HepG2 (cell line): ENCODE results near the gene SYTL3. TPM values are rescaled to one million over a fixed set of nuclear protein-coding genes. Genes with fewer than 3 reads are reported as not detected.

Source experiments
- ATAC-seq: fragments of 200-7000 bp; cut with Tn5 transposase; 3 replicates; pipeline ENCODE4 v1.9.1; 2020; ENCODE audit warnings: mild to moderate bottlenecking, moderate library complexity
- BruUV-seq: library from RNA; stranded (reverse); fragments of 400-500 nt; replicated peaks from 2 replicates; lab custom pipeline; 2021; lab: Mats Ljungman, UMichigan
- CTCF ChIA-PET: fragments of 300-600 bp; formaldehyde crosslinking; extraction: SDS; loops from one replicate; lab custom pipeline; 2021; ENCODE audit warnings: low total read pairs, inconsistent platforms, low intra/inter-chr PET ratio; lab: Yijun Ruan, JAX
- POLR2A ChIA-PET: fragments of 350-600 bp; sonication (Branson Sonifier 250); formaldehyde crosslinking; loops from one replicate; lab custom pipeline; 2020; ENCODE audit warnings: antibody characterized with exemption, inconsistent platforms; lab: Yijun Ruan, JAX
- DNase-seq: peaks from one replicate; pipeline ENCODE4 v3.0.0-alpha.2; 2015; ENCODE audit warnings: low spot score
- FAIRE-seq: peaks from 3 replicates; lab custom pipeline; 2011; peaks lifted over from hg19 to GRCh38; lab: Jason Lieb, UNC
- H2AFZ ChIP-seq: one replicate; pipeline ENCODE4 v1.6.1; 2011; ENCODE audit warnings: low read length, inconsistent platforms
- H3K27ac ChIP-seq: fragments of 300-600 bp; 3 replicates; pipeline ENCODE4 v1.8.0; 2011; ENCODE audit warnings: mixed run types, mild to moderate bottlenecking, mixed read lengths, low read length, inconsistent platforms; ENCODE audit not compliant: insufficient read depth; ENCODE audit errors: extremely low read length
- H3K27me3 ChIP-seq, 2 experiments: fragments of 200-600 bp in 1 of 2; 2 replicates in 1 of 2; 3 replicates in 1 of 2; pipeline versions ENCODE4 v1.6.0 to v1.8.0; 2011; ENCODE audit warnings: low read length in 2 of 2, mild to moderate bottlenecking in 2 of 2, moderate library complexity in 2 of 2, inconsistent platforms in 1 of 2; ENCODE audit not compliant: insufficient read depth in 2 of 2, control insufficient read depth in 1 of 2
- H3K36me3 ChIP-seq, 2 experiments: fragments of 200-600 bp in 1 of 2; replicated peaks in 1 of 2; 2 replicates in 1 of 2; 3 replicates in 1 of 2; pipeline versions ENCODE4 v1.5.1 to v1.8.0; 2011; ENCODE audit warnings: low read length in 2 of 2, inconsistent platforms in 1 of 2; ENCODE audit not compliant: insufficient read depth in 2 of 2, control insufficient read depth in 1 of 2
- H3K4me1 ChIP-seq: 2 replicates; pipeline ENCODE4 v1.5.1; 2012; ENCODE audit warnings: low read length, inconsistent platforms; ENCODE audit not compliant: insufficient read depth
- H3K4me2 ChIP-seq: 2 replicates; pipeline ENCODE4 v1.6.0; 2011; ENCODE audit warnings: low read depth, low read length, inconsistent platforms
- H3K4me3 ChIP-seq, 3 experiments: fragments of 200-600 bp in 1 of 3; sonication (generic), shearing (Covaris generic) in 1 of 3; replicated peaks in 1 of 3; 2 replicates each; pipeline ENCODE4 v1.5.1; 2011 to 2016; ENCODE audit warnings: low read length in 3 of 3, inconsistent platforms in 2 of 3, low read depth in 2 of 3, mild to moderate bottlenecking in 2 of 3, control low read depth in 1 of 3, mixed read lengths in 1 of 3; ENCODE audit not compliant: insufficient read depth in 1 of 3
- H3K79me2 ChIP-seq: one replicate; pipeline ENCODE4 v1.6.1; 2011; ENCODE audit warnings: low read length, inconsistent platforms; ENCODE audit not compliant: insufficient read depth
- H3K9ac ChIP-seq: 2 replicates; pipeline ENCODE4 v1.6.0; 2011; ENCODE audit warnings: mild to moderate bottlenecking, low read depth, low read length, inconsistent platforms; ENCODE audit not compliant: insufficient read depth
- H3K9me3 ChIP-seq: 2 replicates; pipeline ENCODE4 v1.5.1; 2012; ENCODE audit warnings: mild to moderate bottlenecking, low read length
- H4K20me1 ChIP-seq: 2 replicates; pipeline ENCODE4 v1.6.0; 2011; ENCODE audit warnings: inconsistent platforms, mild to moderate bottlenecking, low read length, moderate library complexity; ENCODE audit not compliant: insufficient read depth
- ATAD3A ChIP-seq: sonication (generic); formaldehyde crosslinking; IDR thresholded peaks from 2 replicates; pipeline ENCODE4 v1.4.0; 2020; ENCODE audit warnings: missing genetic modification reagents
- GTF2F1 ChIP-seq: fragments of 150-350 bp; IDR thresholded peaks from 2 replicates; pipeline ENCODE4 v1.6.1; 2014; ENCODE audit warnings: low read length
- RBM22 ChIP-seq: fragments of 200-400 bp; formaldehyde crosslinking; optimal IDR thresholded peaks from 2 replicates; pipeline ENCODE3; 2017; ENCODE audit warnings: mild to moderate bottlenecking, low read length, moderate library complexity
- SP5 ChIP-seq: IDR thresholded peaks from 2 replicates; pipeline ENCODE4 v1.6.1; 2016; ENCODE audit warnings: low read depth, borderline replicate concordance
- ZNF33A ChIP-seq: sonication (generic); formaldehyde crosslinking; IDR thresholded peaks from 2 replicates; pipeline ENCODE4 v1.5.1; 2020; ENCODE audit warnings: missing genetic modification reagents, mild to moderate bottlenecking, moderate library complexity, borderline replicate concordance
- ZNF354B ChIP-seq: sonication (generic); formaldehyde crosslinking; IDR thresholded peaks from 2 replicates; pipeline ENCODE4 v1.8.0; 2022; ENCODE audit warnings: mild to moderate bottlenecking, missing genetic modification reagents
- WGBS: methylation state at CpG from one replicate; pipeline ENCODE4 v1.1.6; 2017; ENCODE audit warnings: low lambda C conversion rate; 5-methylcytosine and 5-hydroxymethylcytosine counted together
- in situ Hi-C: cut with HindIII; loops from 2 replicates; pipeline ENCODE4 v1.10.0; 2017; ENCODE audit warnings: low pct_unique_long_range_greater_than_20kb; ENCODE audit not compliant: extremely low pct_ligation_motif_present
- intact Hi-C: fragments of 100-400 bp; cut with micrococcal nuclease; formaldehyde crosslinking; loops from one replicate; pipeline ENCODE4 v1.10.0; 2022; ENCODE audit not compliant: unreplicated experiment
- polyA plus RNA-seq, 8 experiments: library from polyadenylated mRNA; depleted of rRNA in 3 of 8; stranded (reverse) in 7 of 8; unstranded in 1 of 8; fragments of >200 nt; fragmentation: Illumina TruSeq in 4 of 8; extraction: Trizol in 4 of 8; gene quantifications; 2 replicates each; pipeline versions ENCODE4 v1.2.1 to v1.2.3, GENCODE V29; 2011 to 2016; ENCODE audit warnings: low read depth in 4 of 8, missing spikeins in 1 of 8, mixed read lengths in 1 of 8; ENCODE audit not compliant: insufficient read depth in 1 of 8
- total RNA-seq, 5 experiments: library from RNA; depleted of rRNA; stranded (reverse); fragments of >200 nt; fragmentation: Illumina TruSeq; extraction: Trizol; gene quantifications; 2 replicates each; pipeline ENCODE4 v1.2.3, GENCODE V29; 2016; ENCODE audit warnings: low read depth in 1 of 5
- TF ChIP-seq, protein P1 (sequence below): IDR thresholded peaks from 2 replicates; pipeline ENCODE4 v1.6.1; 2016; ENCODE audit warnings: low read depth
- TF ChIP-seq, protein P2 (sequence below): sonication (generic); formaldehyde crosslinking; IDR thresholded peaks from 2 replicates; pipeline ENCODE4 v1.4.0; 2020; ENCODE audit warnings: missing genetic modification reagents

Gene SYTL3
- total and polyA plus RNA-seq, 2 of the 13 experiments (the other 11 are each of a cell fraction or from before 2014, with no cell fraction given): 0.11 to 0.28 TPM

DNA sequence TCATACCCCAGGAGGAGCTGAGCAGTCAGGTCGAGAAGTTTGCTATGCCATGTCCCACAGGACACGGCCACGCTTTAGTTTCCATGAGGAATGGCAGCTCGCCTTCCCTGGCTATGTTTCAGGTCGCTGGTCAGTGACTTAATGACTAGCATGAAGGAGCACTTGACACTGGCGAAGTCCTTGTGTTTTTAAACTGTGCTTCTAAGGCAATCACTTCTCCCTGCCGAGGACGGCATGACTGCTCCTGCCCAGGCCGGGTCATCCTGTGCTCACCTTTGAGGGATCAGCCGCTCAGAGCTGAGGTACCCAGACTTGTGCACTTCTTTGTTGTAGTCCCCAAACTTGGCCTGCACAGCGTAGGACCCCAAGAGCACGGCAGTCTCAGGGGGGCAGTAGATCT is 135.2 kb downstream of the SYTL3 start:
- H3K4me2 ChIP-seq: no peak overlapping the region

DNA sequence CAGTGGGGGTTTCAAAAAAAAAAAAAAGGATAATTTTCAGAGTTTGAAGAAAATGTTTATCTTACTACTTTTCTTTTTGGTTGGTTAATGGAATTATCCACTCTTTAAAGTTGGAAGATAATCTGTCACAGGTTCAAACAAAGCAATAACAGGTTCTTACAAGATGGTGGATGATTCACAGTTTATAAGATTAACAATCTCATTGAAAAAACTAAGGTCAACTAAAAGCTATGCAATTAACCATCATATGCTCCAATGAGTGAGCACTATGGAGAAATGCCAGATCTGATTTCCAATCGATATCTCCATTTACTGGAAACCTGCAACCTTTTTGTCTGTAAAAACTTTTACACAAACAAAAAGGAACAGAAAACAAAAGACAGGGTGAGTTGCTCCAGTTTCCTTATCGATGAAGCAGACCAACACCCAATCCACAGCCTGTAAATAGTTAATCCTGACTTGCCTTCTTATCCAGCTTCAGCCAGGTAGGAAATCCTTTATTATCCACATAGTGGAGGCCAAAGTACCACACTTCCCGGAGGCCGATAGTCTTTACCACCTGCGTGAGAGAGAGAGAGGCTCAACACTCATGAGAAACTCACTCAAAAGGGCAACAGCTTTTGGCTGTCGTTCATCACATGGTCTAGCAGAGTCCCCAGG is 136.9 kb downstream of the SYTL3 start:
- CTCF ChIA-PET: no interaction called here
- no peak for ATAC-seq
- H4K20me1 ChIP-seq: no peaks in the 10 kb centered on the region
- peaks cover 38 to 72% of the 10 kb centered on the region in 2 experiments for H3K36me3 ChIP-seq
- no peak overlapping the region for H3K27ac ChIP-seq
- no peak for TF ChIP-seq GTF2F1
- no peak for TF ChIP-seq SP5 (CRISPR knock-in tag)
- no peak for TF ChIP-seq ATAD3A (CRISPR knock-in tag)
- TF ChIP-seq ZNF33A: no peak
- TF ChIP-seq, protein P1, sequence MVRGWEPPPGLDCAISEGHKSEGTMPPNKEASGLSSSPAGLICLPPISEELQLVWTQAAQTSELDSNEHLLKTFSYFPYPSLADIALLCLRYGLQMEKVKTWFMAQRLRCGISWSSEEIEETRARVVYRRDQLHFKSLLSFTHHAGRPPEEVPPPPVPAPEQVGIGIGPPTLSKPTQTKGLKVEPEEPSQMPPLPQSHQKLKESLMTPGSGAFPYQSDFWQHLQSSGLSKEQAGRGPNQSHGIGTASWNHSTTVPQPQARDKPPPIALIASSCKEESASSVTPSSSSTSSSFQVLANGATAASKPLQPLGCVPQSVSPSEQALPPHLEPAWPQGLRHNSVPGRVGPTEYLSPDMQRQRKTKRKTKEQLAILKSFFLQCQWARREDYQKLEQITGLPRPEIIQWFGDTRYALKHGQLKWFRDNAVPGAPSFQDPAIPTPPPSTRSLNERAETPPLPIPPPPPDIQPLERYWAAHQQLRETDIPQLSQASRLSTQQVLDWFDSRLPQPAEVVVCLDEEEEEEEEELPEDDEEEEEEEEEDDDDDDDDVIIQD (CRISPR knock-in tag): no peak
- TF ChIP-seq, protein P2, sequence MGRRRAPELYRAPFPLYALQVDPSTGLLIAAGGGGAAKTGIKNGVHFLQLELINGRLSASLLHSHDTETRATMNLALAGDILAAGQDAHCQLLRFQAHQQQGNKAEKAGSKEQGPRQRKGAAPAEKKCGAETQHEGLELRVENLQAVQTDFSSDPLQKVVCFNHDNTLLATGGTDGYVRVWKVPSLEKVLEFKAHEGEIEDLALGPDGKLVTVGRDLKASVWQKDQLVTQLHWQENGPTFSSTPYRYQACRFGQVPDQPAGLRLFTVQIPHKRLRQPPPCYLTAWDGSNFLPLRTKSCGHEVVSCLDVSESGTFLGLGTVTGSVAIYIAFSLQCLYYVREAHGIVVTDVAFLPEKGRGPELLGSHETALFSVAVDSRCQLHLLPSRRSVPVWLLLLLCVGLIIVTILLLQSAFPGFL: no peak
- 96% methylated on average over 6 of the region's 6 CpGs for WGBS
- no peak overlapping the region for H3K4me2 ChIP-seq
- H3K4me3 ChIP-seq: no peak overlapping the region
- H2AFZ ChIP-seq: no peak overlapping the region
- H3K9me3 ChIP-seq: no peaks in the 10 kb centered on the region
- intact Hi-C loops: no loop called here
- DNase-seq: no peak
- H3K9ac ChIP-seq: no peak overlapping the region
- no peaks in the 10 kb centered on the region for H3K27me3 ChIP-seq
- POLR2A ChIA-PET: no interaction called here
- H3K79me2 ChIP-seq: peaks cover 10% of the 10 kb centered on the region
- peaks cover 18% of the 10 kb centered on the region for H3K4me1 ChIP-seq
- in situ Hi-C loops: no loop called here
- FAIRE-seq: no peak
- BruUV-seq: no TSS peak

More for the DNA sequence above, 135.2 kb downstream of the SYTL3 start:
- 94% methylated on average over 12 of the region's 12 CpGs for WGBS
- no peak overlapping the region for H2AFZ ChIP-seq
- no peaks in the 10 kb centered on the region for H3K9me3 ChIP-seq
- H3K27ac ChIP-seq: no peak overlapping the region
- peak; percentile 29 for TF ChIP-seq RBM22
- no peak for TF ChIP-seq ZNF354B
- TF ChIP-seq, all 625 proteins: peak for 1
- BruUV-seq: no TSS peak
- ATAC-seq (no peak), FAIRE-seq (no peak), DNase-seq (no peak)
- Histone ChIP-seq H3K79me2 (no peaks in the 10 kb centered on the region), H3K27me3 (no peaks in the 10 kb centered on the region), H4K20me1 (no peaks in the 10 kb centered on the region), H3K9ac (no peak overlapping the region), H3K36me3 (peaks cover 45 to 80% of the 10 kb centered on the region in 2 experiments), H3K4me1 (peaks cover 9% of the 10 kb centered on the region), H3K4me3 (no peak overlapping the region)
- POLR2A ChIA-PET: no interaction called here
- in situ Hi-C loops (no loop called here), intact Hi-C loops (no loop called here)
- CTCF ChIA-PET: no interaction called here
